Neural cell (in vitro differentiated cells): ENCODE results near the gene ATP1B4. TPM values are rescaled to one million over a fixed set of nuclear protein-coding genes. Genes with fewer than 3 reads are reported as not detected.
"Not testable (repeated sequence)": the region's sequence is repeated elsewhere in the genome, so short reads cannot be mapped to it uniquely, and the experiment has no call there.

Experiments
- H2AFZ ChIP-seq: fragments of 200-600, 300-800 bp; sonication (generic), shearing (Covaris generic); 2 replicates; pipeline ENCODE4 v1.6.0; 2014; ENCODE audit warnings: low read depth, mild to moderate bottlenecking, antibody characterized with exemption, low read length, moderate library complexity
- H3F3A ChIP-seq: fragments of 200-600 bp; shearing (Covaris generic); 2 replicates; pipeline ENCODE4 v1.6.1; 2016; ENCODE audit warnings: mild to moderate bottlenecking, moderate library complexity, mixed read lengths, antibody characterized with exemption, low read length; ENCODE audit not compliant: insufficient read depth, poor library complexity, severe bottlenecking
- H3K27ac ChIP-seq: fragments of 200-600, 300-800 bp; sonication (generic), shearing (Covaris generic); 2 replicates; pipeline ENCODE4 v1.5.1; 2014; ENCODE audit warnings: mild to moderate bottlenecking, low read length, moderate library complexity
- H3K27me3 ChIP-seq: fragments of 300-800, 200-600 bp; sonication (generic), shearing (Covaris generic); 2 replicates; pipeline ENCODE4 v1.6.0; 2014; ENCODE audit warnings: mild to moderate bottlenecking, low read depth, low read length, moderate library complexity; ENCODE audit not compliant: insufficient read depth
- H3K36me3 ChIP-seq: fragments of 300-800, 200-600 bp; sonication (generic), shearing (Covaris generic); 2 replicates; pipeline ENCODE4 v1.5.1; 2014; ENCODE audit warnings: mild to moderate bottlenecking, antibody characterized with exemption, low read length, moderate library complexity; ENCODE audit not compliant: insufficient read depth
- H3K4me2 ChIP-seq: fragments of 300-800, 200-600 bp; sonication (generic), shearing (Covaris generic); 2 replicates; pipeline ENCODE4 v1.6.0; 2014; ENCODE audit warnings: mild to moderate bottlenecking, low read length
- H3K4me3 ChIP-seq: fragments of 300-800, 200-600 bp; sonication (generic), shearing (Covaris generic); 2 replicates; pipeline ENCODE4 v1.5.1; 2014; ENCODE audit warnings: mild to moderate bottlenecking, low read length, moderate library complexity
- H3K79me2 ChIP-seq: fragments of 200-600 bp; shearing (Covaris generic); replicated peaks from 2 replicates; pipeline ENCODE4 v1.6.0; 2014; ENCODE audit warnings: mild to moderate bottlenecking, low read length, moderate library complexity; ENCODE audit not compliant: insufficient read depth
- H3K9ac ChIP-seq: fragments of 300-800, 200-600 bp; sonication (generic), shearing (Covaris generic); 2 replicates; pipeline ENCODE4 v1.6.1; 2016; ENCODE audit warnings: mild to moderate bottlenecking, low read length, mixed read lengths
- H3K9me2 ChIP-seq: fragments of 200-600 bp; shearing (Covaris generic); 2 replicates; pipeline ENCODE4 v1.6.1; 2016; ENCODE audit warnings: mild to moderate bottlenecking, low read length, mixed read lengths; ENCODE audit not compliant: insufficient read depth
- H3K9me3 ChIP-seq: fragments of 200-600, 300-800 bp; sonication (generic), shearing (Covaris generic); 2 replicates; pipeline ENCODE4 v1.6.1; 2016; ENCODE audit warnings: mild to moderate bottlenecking, mixed run types, low read length, moderate library complexity, mixed read lengths
- H4K20me1 ChIP-seq: fragments of 200-600 bp; shearing (Covaris generic); 2 replicates; pipeline ENCODE4 v1.6.1; 2016; ENCODE audit warnings: mild to moderate bottlenecking, mixed run types; ENCODE audit not compliant: insufficient read depth
- EP300 ChIP-seq: fragments of 450-650 bp; conservative IDR thresholded peaks from 2 replicates; pipeline ENCODE4 v1.6.1; 2014; ENCODE audit warnings: antibody characterized with exemption, mild to moderate bottlenecking, moderate library complexity; ENCODE audit not compliant: poor library complexity, severe bottlenecking
- EZH2 ChIP-seq: fragments of 200-600, 300-800 bp; shearing (Covaris generic), sonication (generic); IDR thresholded peaks from 2 replicates; pipeline ENCODE4 v1.6.1; 2014; ENCODE audit warnings: antibody characterized with exemption, low read length, borderline replicate concordance, mild to moderate bottlenecking; ENCODE audit not compliant: insufficient read depth, poor library complexity, severe bottlenecking
- MXI1 ChIP-seq: fragments of 450-650 bp; conservative IDR thresholded peaks from 2 replicates; pipeline ENCODE4 v1.6.1; 2014; ENCODE audit warnings: antibody characterized with exemption, mild to moderate bottlenecking; ENCODE audit not compliant: poor library complexity, severe bottlenecking
- POLR2AphosphoS5 ChIP-seq: IDR thresholded peaks from 2 replicates; pipeline ENCODE4 v1.6.1; 2012
- RAD21 ChIP-seq: fragments of 450-650 bp; conservative IDR thresholded peaks from 2 replicates; pipeline ENCODE4 v1.6.1; 2014; ENCODE audit warnings: antibody characterized with exemption, mild to moderate bottlenecking, moderate library complexity
- REST ChIP-seq: IDR thresholded peaks from 2 replicates; pipeline ENCODE4 v1.6.1; 2012; ENCODE audit warnings: borderline replicate concordance
- SMC3 ChIP-seq: fragments of 450-650 bp; conservative IDR thresholded peaks from 2 replicates; pipeline ENCODE4 v1.6.1; 2014; ENCODE audit warnings: antibody characterized with exemption, mild to moderate bottlenecking, moderate library complexity; ENCODE audit not compliant: poor library complexity
- TAF1 ChIP-seq: IDR thresholded peaks from 2 replicates; pipeline ENCODE4 v1.6.1; 2012; ENCODE audit warnings: low read depth
- polyA plus RNA-seq: library from polyadenylated mRNA; depleted of rRNA; stranded (reverse); fragments of >200 nt; gene quantifications from 2 replicates; pipeline ENCODE4 v1.2.3, GENCODE V29; 2014
- TF ChIP-seq, protein P1 (sequence below): fragments of 450-650 bp; IDR thresholded peaks from 2 replicates; pipeline ENCODE4 v1.5.1; 2014; ENCODE audit warnings: antibody characterized with exemption, mild to moderate bottlenecking, moderate library complexity; ENCODE audit not compliant: poor library complexity, severe bottlenecking

The ATP1B4 gene
- polyA plus RNA-seq, 1 donor from 2014 or later, result not detected

DNA sequence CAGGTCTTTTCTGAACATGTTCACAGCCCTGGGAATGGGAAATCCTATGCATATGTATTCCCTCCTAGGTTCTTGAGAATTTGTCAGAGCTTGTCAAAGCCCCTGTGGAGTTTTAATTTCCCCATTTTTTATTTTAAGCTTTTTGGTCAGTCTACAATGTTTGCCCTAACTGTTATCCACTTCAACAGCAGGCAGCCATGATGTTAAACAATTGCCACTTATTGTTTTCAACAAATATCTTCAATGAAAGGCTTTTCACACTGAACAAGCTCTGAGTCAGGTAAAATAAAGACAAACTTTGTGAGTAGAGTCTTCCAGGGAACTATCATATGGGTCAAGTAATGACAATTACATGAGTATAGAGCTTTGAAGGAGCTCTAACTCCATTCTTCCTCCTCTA is 25.0 kb upstream of the ATP1B4 start:
- Histone ChIP-seq H3K9me2 (no peaks in the 10 kb centered on the region), H3K9ac (no peak overlapping the region), H3K79me2 (no peaks in the 10 kb centered on the region), H3F3A (no peaks in the 10 kb centered on the region), H3K9me3 (no peaks in the 10 kb centered on the region), H3K27ac (no peak overlapping the region), H3K36me3 (no peaks in the 10 kb centered on the region), H3K4me3 (no peak overlapping the region), H4K20me1 (no peaks in the 10 kb centered on the region), H3K27me3 (no peaks in the 10 kb centered on the region), H3K4me2 (no peak overlapping the region), H2AFZ (no peak overlapping the region)
- TF ChIP-seq POLR2AphosphoS5 (no peak), SMC3 (no peak), TAF1 (no peak), RAD21 (no peak), EP300 (no peak), REST (no peak), MXI1 (no peak), EZH2 (no peak)
- TF ChIP-seq, protein P1, sequence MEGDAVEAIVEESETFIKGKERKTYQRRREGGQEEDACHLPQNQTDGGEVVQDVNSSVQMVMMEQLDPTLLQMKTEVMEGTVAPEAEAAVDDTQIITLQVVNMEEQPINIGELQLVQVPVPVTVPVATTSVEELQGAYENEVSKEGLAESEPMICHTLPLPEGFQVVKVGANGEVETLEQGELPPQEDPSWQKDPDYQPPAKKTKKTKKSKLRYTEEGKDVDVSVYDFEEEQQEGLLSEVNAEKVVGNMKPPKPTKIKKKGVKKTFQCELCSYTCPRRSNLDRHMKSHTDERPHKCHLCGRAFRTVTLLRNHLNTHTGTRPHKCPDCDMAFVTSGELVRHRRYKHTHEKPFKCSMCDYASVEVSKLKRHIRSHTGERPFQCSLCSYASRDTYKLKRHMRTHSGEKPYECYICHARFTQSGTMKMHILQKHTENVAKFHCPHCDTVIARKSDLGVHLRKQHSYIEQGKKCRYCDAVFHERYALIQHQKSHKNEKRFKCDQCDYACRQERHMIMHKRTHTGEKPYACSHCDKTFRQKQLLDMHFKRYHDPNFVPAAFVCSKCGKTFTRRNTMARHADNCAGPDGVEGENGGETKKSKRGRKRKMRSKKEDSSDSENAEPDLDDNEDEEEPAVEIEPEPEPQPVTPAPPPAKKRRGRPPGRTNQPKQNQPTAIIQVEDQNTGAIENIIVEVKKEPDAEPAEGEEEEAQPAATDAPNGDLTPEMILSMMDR, result no peak

DNA sequence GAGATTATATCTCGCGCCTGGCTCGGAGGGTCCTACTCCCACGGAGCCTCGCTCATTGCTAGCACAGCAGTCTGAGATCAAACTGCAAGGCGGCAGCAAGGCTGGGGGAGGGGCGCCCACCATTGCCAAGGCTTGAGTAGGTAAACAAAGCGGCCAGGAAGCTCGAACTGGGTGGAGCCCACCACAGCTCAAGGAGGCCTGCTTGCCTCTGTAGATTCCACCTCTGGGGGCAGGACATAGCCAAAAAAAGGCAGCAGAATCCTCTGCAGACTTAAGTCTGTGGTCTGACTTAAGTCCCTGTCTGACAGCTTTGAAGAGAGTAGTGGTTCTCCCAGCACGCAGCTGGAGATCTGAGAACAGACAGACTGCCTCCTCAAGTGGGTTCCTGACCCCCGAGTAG is 17.3 kb upstream of the ATP1B4 start:
- not testable (repeated sequence) for H3K27me3 ChIP-seq, H3K4me2 ChIP-seq, H4K20me1 ChIP-seq, H3K79me2 ChIP-seq, H3F3A ChIP-seq, H3K27ac ChIP-seq, H3K9ac ChIP-seq, H3K36me3 ChIP-seq, H3K9me2 ChIP-seq, H2AFZ ChIP-seq, H3K4me3 ChIP-seq, H3K9me3 ChIP-seq
